CD8-positive, alpha-beta memory T cell (primary cell): ENCODE results near the gene HERC3. TPM values are rescaled to one million over a fixed set of nuclear protein-coding genes. Genes with fewer than 3 reads are reported as not detected.
"Not testable (repeated sequence)": the region's sequence is repeated elsewhere in the genome, so short reads cannot be mapped to it uniquely, and the experiment has no call there.

Source experiments
- CTCF ChIA-PET: fragments of 350-600 bp; sonication (Branson Sonifier 250); formaldehyde crosslinking; loops from one replicate; lab custom pipeline; 2021; ENCODE audit warnings: antibody characterized with exemption; lab: Charles Lee
- POLR2A ChIA-PET: fragments of 350-600 bp; sonication (Branson Sonifier 250); formaldehyde crosslinking; loops from one replicate; lab custom pipeline; 2021; ENCODE audit warnings: antibody characterized with exemption; lab: Charles Lee
- DNase-seq, 5 donors: peaks; one replicate each; pipeline versions ENCODE4 v3.0.0 to v3.0.0-alpha.2; 2020 to 2022; ENCODE audit warnings: mixed read lengths in 1 of 5
- H3K27ac ChIP-seq: one replicate; pipeline ENCODE4 v1.7.0; 2013; ENCODE audit warnings: low read depth, mild to moderate bottlenecking, low read length, moderate library complexity
- H3K27me3 ChIP-seq: 2 replicates; pipeline ENCODE4 v1.7.0; 2013; ENCODE audit warnings: low read length, mild to moderate bottlenecking; ENCODE audit not compliant: insufficient read depth, poor library complexity, severe bottlenecking
- H3K36me3 ChIP-seq: 2 replicates; pipeline ENCODE4 v1.7.0; 2013; ENCODE audit warnings: mild to moderate bottlenecking, low read length, moderate library complexity; ENCODE audit not compliant: insufficient read depth
- H3K4me1 ChIP-seq: 2 replicates; pipeline ENCODE4 v1.7.0; 2013; ENCODE audit warnings: mild to moderate bottlenecking, low read length, moderate library complexity; ENCODE audit not compliant: insufficient read depth
- H3K4me3 ChIP-seq: 2 replicates; pipeline ENCODE4 v1.7.0; 2013; ENCODE audit warnings: mild to moderate bottlenecking, low read length
- H3K9me3 ChIP-seq: 2 replicates; pipeline ENCODE4 v1.7.0; 2013; ENCODE audit warnings: mild to moderate bottlenecking, low read length
- H3K27ac Mint-ChIP-seq, 8 donors: one replicate each; pipeline ENCODE4 v1.8.0; 2020 to 2021; ENCODE audit warnings: mixed read lengths in 8 of 8, mild to moderate bottlenecking in 6 of 8, inconsistent platforms in 3 of 8, moderate library complexity in 3 of 8
- H3K27me3 Mint-ChIP-seq, 2 donors: one replicate each; pipeline ENCODE4 v1.8.0; 2020 to 2021; ENCODE audit warnings: mixed read lengths in 2 of 2, mild to moderate bottlenecking in 1 of 2, moderate library complexity in 1 of 2
- H3K36me3 Mint-ChIP-seq, 3 donors: one replicate each; pipeline ENCODE4 v1.8.0; 2020 to 2021; ENCODE audit warnings: mixed read lengths in 3 of 3, inconsistent platforms in 1 of 3, mild to moderate bottlenecking in 1 of 3
- H3K4me1 Mint-ChIP-seq, 3 donors: one replicate each; pipeline ENCODE4 v1.8.0; 2020 to 2021; ENCODE audit warnings: mixed read lengths in 3 of 3, inconsistent platforms in 1 of 3, mild to moderate bottlenecking in 1 of 3
- H3K4me3 Mint-ChIP-seq, 7 donors: one replicate each; pipeline ENCODE4 v1.8.0; 2020 to 2021; ENCODE audit warnings: mixed read lengths in 7 of 7, mild to moderate bottlenecking in 6 of 7, moderate library complexity in 4 of 7, inconsistent platforms in 2 of 7
- H3K9me3 Mint-ChIP-seq, 5 donors: one replicate each; pipeline ENCODE4 v1.8.0; 2020 to 2022; ENCODE audit warnings: mixed read lengths in 5 of 5, mild to moderate bottlenecking in 3 of 5, moderate library complexity in 2 of 5, inconsistent platforms in 1 of 5
- polyA plus RNA-seq: library from polyadenylated mRNA; unstranded; fragments of 300-500 nt; fragmentation: Illumina TruSeq; gene quantifications from one replicate; pipeline ENCODE4 v1.2.3, GENCODE V29; 2021
- total RNA-seq, 2 experiments: library from RNA; stranded (reverse); gene quantifications; one replicate each; pipeline ENCODE4 v1.2.3, GENCODE V29; 2021

HERC3 gene
- total and polyA plus RNA-seq, 3 experiments from 2014 or later = 27.9 to 34.5 (median 31.8) TPM

DNA sequence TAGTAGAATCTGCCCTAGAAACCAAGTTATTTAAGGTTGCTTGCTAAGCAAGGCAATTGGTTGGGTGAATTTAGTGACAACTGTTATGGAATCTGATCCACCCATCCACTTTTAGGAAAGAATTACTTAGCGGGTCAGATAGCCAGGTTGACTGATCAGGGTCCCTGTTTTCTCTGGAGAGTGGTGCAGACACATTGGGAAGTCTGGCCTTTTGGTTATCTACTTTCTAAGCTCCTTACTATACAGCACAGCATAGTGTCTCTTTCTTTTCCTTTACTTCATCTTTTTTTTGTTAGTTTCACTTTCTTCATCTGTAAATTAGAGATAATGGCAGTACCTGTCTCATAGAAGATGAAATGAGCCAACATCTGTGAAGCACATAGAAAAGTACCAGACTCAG, 7.4 kb downstream of the HERC3 start:
- H3K36me3 ChIP-seq = peaks cover 5% of the 10 kb centered on the region
- Mint-ChIP-seq H3K27me3 (peaks cover 0 to 2% of the 10 kb centered on the region in 2 donors), H3K27ac (peak overlapping the region; percentile 74 to 93 (median 80)), H3K36me3 (peaks cover 3 to 68% (median 35%) of the 10 kb centered on the region in 3 donors), H3K4me1 (peaks cover 65 to 81% (median 81%) of the 10 kb centered on the region in 3 donors), H3K9me3 (no peaks in the 10 kb centered on the region), H3K4me3 (peak overlapping the region in 6 of 7 donors; percentile 20 to 69 (median 50))
- DNase-seq = no peak
- CTCF ChIA-PET = interaction anchor here (0.7 to 1.7 kb wide), 3 partner anchors 12 to 60 kb away, joined by 3 to 4 read pairs (median 3); no protein-coding TSS in a partner anchor
- peaks cover 62% of the 10 kb centered on the region for H3K4me1 ChIP-seq
- H3K27me3 ChIP-seq = no peaks in the 10 kb centered on the region
- POLR2A ChIA-PET = no interaction called here
- H3K27ac ChIP-seq = no peak overlapping the region
- no peak overlapping the region for H3K4me3 ChIP-seq
- no peaks in the 10 kb centered on the region for H3K9me3 ChIP-seq

- no peaks in the 10 kb centered on the region for H3K9me3 Mint-ChIP-seq
- POLR2A ChIA-PET = no interaction called here
- Histone ChIP-seq H3K9me3 (no peaks in the 10 kb centered on the region), H3K4me3 (no peak overlapping the region), H3K4me1 (peaks cover 68% of the 10 kb centered on the region), H3K36me3 (peaks cover 5% of the 10 kb centered on the region), H3K27me3 (no peaks in the 10 kb centered on the region), H3K27ac (no peak overlapping the region)
- H3K4me1 Mint-ChIP-seq = peaks cover 68 to 83% (median 82%) of the 10 kb centered on the region in 3 donors
- H3K36me3 Mint-ChIP-seq = peaks cover 3 to 70% (median 38%) of the 10 kb centered on the region in 3 donors
- peak overlapping the region in 7 of 8 donors; percentile 59 to 93 (median 79) for H3K27ac Mint-ChIP-seq
- CTCF ChIA-PET = interaction anchor here (0.7 to 1.7 kb wide), 3 partner anchors 11 to 61 kb away, joined by 3 to 4 read pairs (median 3); no protein-coding TSS in a partner anchor
- H3K27me3 Mint-ChIP-seq = peaks cover 0 to 2% of the 10 kb centered on the region in 2 donors
- peak overlapping the region in 4 of 7 donors; percentile 6 to 45 (median 38) for H3K4me3 Mint-ChIP-seq
- no peak for DNase-seq
These were observed 8.0 kb downstream of the HERC3 start for GRCh38 chr4:88600176-88600838.

DNA sequence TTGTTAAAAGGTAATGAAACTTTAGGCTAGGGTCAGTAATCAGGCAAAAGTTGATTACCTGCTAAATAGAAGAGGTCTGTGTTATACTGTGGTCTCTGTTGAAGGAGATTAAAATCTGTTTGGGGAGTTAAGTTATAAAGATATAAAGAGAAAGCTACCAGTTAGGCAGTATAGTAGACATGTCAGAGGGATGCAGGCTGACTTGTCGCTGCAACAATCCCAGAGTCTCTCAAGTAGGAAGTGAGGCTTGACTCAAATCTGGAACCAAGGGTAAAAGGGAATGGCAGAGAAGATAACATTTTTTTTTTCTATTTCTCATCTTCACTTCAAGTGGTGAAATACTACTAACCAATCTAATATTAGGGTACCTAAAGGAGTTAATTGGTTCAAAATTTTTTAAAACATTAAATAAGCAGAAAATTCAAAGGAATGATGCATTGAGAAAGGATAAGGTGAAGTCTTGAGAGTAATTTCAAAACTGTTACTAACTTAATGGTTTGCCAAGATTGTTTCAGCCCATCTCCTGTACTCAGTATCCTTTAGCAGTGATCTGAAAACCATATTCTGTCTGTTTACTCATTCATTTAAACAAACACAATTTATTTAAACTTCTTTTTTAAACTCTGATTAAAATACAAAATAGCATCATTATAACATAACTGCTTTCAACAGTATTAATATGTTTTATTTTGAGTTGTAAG, 12.8 kb downstream of the HERC3 start:
- ChIA-PET CTCF (no interaction called here), POLR2A (no interaction called here)
- peaks cover 63% of the 10 kb centered on the region for H3K4me1 ChIP-seq
- peaks cover 0 to 2% (median 0%) of the 10 kb centered on the region in 5 donors for H3K9me3 Mint-ChIP-seq
- no peaks in the 10 kb centered on the region for H3K9me3 ChIP-seq
- H3K27me3 ChIP-seq = no peaks in the 10 kb centered on the region
- H3K36me3 Mint-ChIP-seq = peaks cover 30 to 71% (median 42%) of the 10 kb centered on the region in 3 donors
- peak overlapping the region in 4 of 8 donors; percentile 30 to 72 (median 50) for H3K27ac Mint-ChIP-seq
- H3K36me3 ChIP-seq = peaks cover 21% of the 10 kb centered on the region
- H3K4me1 Mint-ChIP-seq = peaks cover 60 to 80% (median 72%) of the 10 kb centered on the region in 3 donors
- no peak overlapping the region for H3K4me3 ChIP-seq
- H3K27me3 Mint-ChIP-seq = no peaks in the 10 kb centered on the region
- no peak for DNase-seq
- peak overlapping the region in 1 of 7 donors; percentile 51 for H3K4me3 Mint-ChIP-seq
- no peak overlapping the region for H3K27ac ChIP-seq

GRCh38 chr4:88605736-88606135, 13.5 kb downstream of the HERC3 start:
- Mint-ChIP-seq H3K27ac (peak overlapping the region in 7 of 8 donors; percentile 14 to 78 (median 39)), H3K36me3 (peaks cover 34 to 72% (median 40%) of the 10 kb centered on the region in 3 donors), H3K27me3 (no peaks in the 10 kb centered on the region), H3K4me3 (peak overlapping the region in 5 of 7 donors; percentile 18 to 60 (median 42)), H3K4me1 (peaks cover 60 to 80% (median 72%) of the 10 kb centered on the region in 3 donors), H3K9me3 (peaks cover 0 to 2% (median 0%) of the 10 kb centered on the region in 5 donors)
- no peaks in the 10 kb centered on the region for H3K27me3 ChIP-seq
- no peak overlapping the region for H3K4me3 ChIP-seq
- no peaks in the 10 kb centered on the region for H3K9me3 ChIP-seq
- no peak overlapping the region for H3K27ac ChIP-seq
- ChIA-PET POLR2A (no interaction called here), CTCF (no interaction called here)
- peak in 3 of 5 donors; percentile 10 to 29 (median 27) for DNase-seq
- H3K4me1 ChIP-seq = peaks cover 63% of the 10 kb centered on the region
- H3K36me3 ChIP-seq = peaks cover 21% of the 10 kb centered on the region

GRCh38 chr4:88606832-88607231, 14.6 kb downstream of the HERC3 start:
- H3K4me3 ChIP-seq = no peak overlapping the region
- ChIA-PET CTCF (interaction anchor here (1.0 kb wide), 1 partner anchor 67 kb away, joined by 3 read pairs; no protein-coding TSS in a partner anchor), POLR2A (no interaction called here)
- H3K4me1 Mint-ChIP-seq = peaks cover 64 to 83% (median 74%) of the 10 kb centered on the region in 3 donors
- H3K4me1 ChIP-seq = peaks cover 67% of the 10 kb centered on the region
- peaks cover 21% of the 10 kb centered on the region for H3K36me3 ChIP-seq
- no peaks in the 10 kb centered on the region for H3K9me3 ChIP-seq
- no peak overlapping the region for H3K4me3 Mint-ChIP-seq
- DNase-seq = no peak
- H3K27ac Mint-ChIP-seq = peak overlapping the region in 2 of 8 donors; percentile 69 to 75
- H3K9me3 Mint-ChIP-seq = peaks cover 0 to 2% (median 0%) of the 10 kb centered on the region in 5 donors
- H3K27ac ChIP-seq = no peak overlapping the region
- no peaks in the 10 kb centered on the region for H3K27me3 ChIP-seq
- no peaks in the 10 kb centered on the region for H3K27me3 Mint-ChIP-seq
- H3K36me3 Mint-ChIP-seq = peaks cover 35 to 75% (median 41%) of the 10 kb centered on the region in 3 donors

DNA sequence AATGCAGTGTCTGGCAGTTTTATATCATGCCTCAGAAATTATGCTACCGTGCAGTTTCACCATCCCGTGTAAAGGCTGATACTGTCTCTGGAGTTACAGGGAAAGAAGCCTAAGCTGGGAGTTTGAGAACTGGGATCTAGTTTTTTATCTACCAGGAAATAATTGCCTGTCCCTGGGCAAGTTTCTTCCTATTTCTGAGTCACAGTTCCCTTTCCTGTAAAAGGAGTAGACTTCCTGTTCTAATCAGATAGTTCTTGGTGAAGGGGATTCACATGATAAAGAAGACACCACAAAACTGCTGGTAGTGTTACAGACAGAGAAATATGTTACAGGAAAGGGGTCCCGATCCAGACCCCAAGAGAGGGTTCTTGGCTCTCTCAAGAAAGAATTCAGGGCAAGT, 17.1 kb downstream of the HERC3 start:
- DNase-seq = no peak
- POLR2A ChIA-PET = no interaction called here
- Histone ChIP-seq H3K27ac (no peak overlapping the region), H3K36me3 (peaks cover 21% of the 10 kb centered on the region), H3K9me3 (no peaks in the 10 kb centered on the region), H3K4me1 (peaks cover 83% of the 10 kb centered on the region), H3K27me3 (no peaks in the 10 kb centered on the region), H3K4me3 (no peak overlapping the region)
- Mint-ChIP-seq H3K27ac (peak overlapping the region in 5 of 8 donors; percentile 12 to 72 (median 17)), H3K4me3 (no peak overlapping the region), H3K9me3 (peaks cover 0 to 2% (median 0%) of the 10 kb centered on the region in 5 donors), H3K36me3 (peaks cover 32 to 64% (median 35%) of the 10 kb centered on the region in 3 donors), H3K4me1 (peaks cover 78 to 91% (median 83%) of the 10 kb centered on the region in 3 donors), H3K27me3 (no peaks in the 10 kb centered on the region)
- CTCF ChIA-PET = no interaction called here

- CTCF ChIA-PET, H3K4me3 Mint-ChIP-seq, H3K27ac ChIP-seq, POLR2A ChIA-PET, H3K27me3 ChIP-seq, H3K9me3 Mint-ChIP-seq, H3K27me3 Mint-ChIP-seq, H3K9me3 ChIP-seq, DNase-seq, H3K4me3 ChIP-seq: not testable (repeated sequence)
- Histone ChIP-seq H3K4me1 (peaks cover 83% of the 10 kb centered on the region), H3K36me3 (peaks cover 21% of the 10 kb centered on the region)
- Mint-ChIP-seq H3K4me1 (peaks cover 78 to 91% (median 83%) of the 10 kb centered on the region in 3 donors), H3K36me3 (peaks cover 31 to 62% (median 31%) of the 10 kb centered on the region in 3 donors), H3K27ac (peak overlapping the region in 6 of 8 donors; percentile 29 to 96 (median 80))
These were observed 17.5 kb downstream of the HERC3 start for GRCh38 chr4:88609794-88610193.
